ENCODE results near the gene NACC1. TPM values are rescaled to one million over a fixed set of nuclear protein-coding genes. Genes with fewer than 3 reads are reported as not detected.

The NACC1 gene
- polyA plus RNA-seq, 3 donors from 2014 or later = 1.2 to 2.8 TPM; not detected in 1

GRCh38 chr19:13127051-13127450, 9.0 kb downstream of the NACC1 start:
- Mint-ChIP-seq H3K27me3 (ENCODE audit: low read depth in 3 of 3) (peaks cover 2 to 13% (median 7%) of the 10 kb centered on the region in 3 donors), H3K4me1 (peaks cover 29 to 47% of the 10 kb centered on the region in 2 donors), H3K36me3 (peaks cover 0 to under 1% (median 0%) of the 10 kb centered on the region in 3 donors), H3K9me3 (no peaks in the 10 kb centered on the region), H3K4me3 (no peak overlapping the region), H3K27ac (no peak overlapping the region)
- DNase-seq = no peak

- H3K27me3 Mint-ChIP-seq (ENCODE audit: low read depth in 3 of 3) = peaks cover 2 to 6% (median 2%) of the 10 kb centered on the region in 3 donors
- H3K9me3 Mint-ChIP-seq = no peaks in the 10 kb centered on the region
- H3K4me1 Mint-ChIP-seq = peaks cover 27 to 47% of the 10 kb centered on the region in 2 donors
- H3K4me3 Mint-ChIP-seq = no peak overlapping the region
- no peak for DNase-seq
- no peaks in the 10 kb centered on the region for H3K36me3 Mint-ChIP-seq
- peak overlapping the region in 1 of 6 donors; percentile 7 for H3K27ac Mint-ChIP-seq
These were observed 9.9 kb downstream of the NACC1 start for GRCh38 chr19:13127811-13128575.

- Mint-ChIP-seq H3K4me1 (peaks cover 29 to 47% of the 10 kb centered on the region in 2 donors), H3K4me3 (no peak overlapping the region), H3K36me3 (no peaks in the 10 kb centered on the region), H3K27me3 (ENCODE audit: low read depth in 3 of 3) (peaks cover 1 to 6% (median 2%) of the 10 kb centered on the region in 3 donors), H3K9me3 (no peaks in the 10 kb centered on the region), H3K27ac (peak overlapping the region in 1 of 6 donors; percentile 31)
- no peak for DNase-seq
These were observed 10.5 kb downstream of the NACC1 start for GRCh38 chr19:13128583-13128982.

- peaks cover 32 to 47% of the 10 kb centered on the region in 2 donors for H3K4me1 Mint-ChIP-seq
- DNase-seq = no peak
- H3K27ac Mint-ChIP-seq = no peak overlapping the region
- H3K9me3 Mint-ChIP-seq = no peaks in the 10 kb centered on the region
- peaks cover 0 to 7% (median 2%) of the 10 kb centered on the region in 3 donors for H3K27me3 Mint-ChIP-seq (ENCODE audit: low read depth in 3 of 3)
- H3K4me3 Mint-ChIP-seq = no peak overlapping the region
- no peaks in the 10 kb centered on the region for H3K36me3 Mint-ChIP-seq
These were observed 11.3 kb downstream of the NACC1 start for GRCh38 chr19:13129384-13129783.

- peaks cover 0 to 7% (median 2%) of the 10 kb centered on the region in 3 donors for H3K27me3 Mint-ChIP-seq (ENCODE audit: low read depth in 3 of 3)
- no peaks in the 10 kb centered on the region for H3K36me3 Mint-ChIP-seq
- peaks cover 34 to 47% of the 10 kb centered on the region in 2 donors for H3K4me1 Mint-ChIP-seq
- DNase-seq = no peak
- H3K4me3 Mint-ChIP-seq = no peak overlapping the region
- no peaks in the 10 kb centered on the region for H3K9me3 Mint-ChIP-seq
- peak overlapping the region in 4 of 6 donors; percentile 72 to 89 (median 78) for H3K27ac Mint-ChIP-seq
These were observed 12.9 kb downstream of the NACC1 start for GRCh38 chr19:13130886-13131490.

- Mint-ChIP-seq H3K9me3 (no peaks in the 10 kb centered on the region), H3K4me3 (peak overlapping the region; percentile 58 to 79 (median 72)), H3K27ac (peak overlapping the region; percentile 83 to 90 (median 88)), H3K27me3 (ENCODE audit: low read depth in 3 of 3) (peaks cover 0 to 7% (median 2%) of the 10 kb centered on the region in 3 donors), H3K4me1 (peaks cover 34 to 46% of the 10 kb centered on the region in 2 donors), H3K36me3 (peaks cover 0 to 1% (median 0%) of the 10 kb centered on the region in 3 donors)
- DNase-seq = peak; percentile 51 to 69 (median 66)
These were observed 14.6 kb downstream of the NACC1 start for GRCh38 chr19:13132471-13133180.

GRCh38 chr19:13133241-13133870, 15.3 kb downstream of the NACC1 start:
- Mint-ChIP-seq H3K4me3 (peak overlapping the region in 2 of 5 donors; percentile 50 to 66), H3K4me1 (peaks cover 32 to 41% of the 10 kb centered on the region in 2 donors), H3K27me3 (ENCODE audit: low read depth in 3 of 3) (peaks cover 0 to 7% (median 2%) of the 10 kb centered on the region in 3 donors), H3K27ac (peak overlapping the region in 4 of 6 donors; percentile 51 to 90 (median 70)), H3K36me3 (peaks cover 0 to 6% (median 0%) of the 10 kb centered on the region in 3 donors), H3K9me3 (no peaks in the 10 kb centered on the region)
- DNase-seq = no peak

GRCh38 chr19:13134626-13135025, 16.6 kb downstream of the NACC1 start:
- H3K27ac Mint-ChIP-seq = no peak overlapping the region
- peaks cover 28 to 36% of the 10 kb centered on the region in 2 donors for H3K4me1 Mint-ChIP-seq
- H3K4me3 Mint-ChIP-seq = no peak overlapping the region
- no peaks in the 10 kb centered on the region for H3K9me3 Mint-ChIP-seq
- peaks cover 0 to 6% (median 0%) of the 10 kb centered on the region in 3 donors for H3K36me3 Mint-ChIP-seq
- peaks cover 0 to 5% (median 2%) of the 10 kb centered on the region in 3 donors for H3K27me3 Mint-ChIP-seq (ENCODE audit: low read depth in 3 of 3)
- no peak for DNase-seq

- DNase-seq = no peak
- Mint-ChIP-seq H3K4me3 (no peak overlapping the region), H3K27me3 (ENCODE audit: low read depth in 3 of 3) (peaks cover 0 to 5% (median 2%) of the 10 kb centered on the region in 3 donors), H3K27ac (no peak overlapping the region), H3K36me3 (peaks cover 0 to 6% (median 0%) of the 10 kb centered on the region in 3 donors), H3K4me1 (peaks cover 27 to 32% of the 10 kb centered on the region in 2 donors), H3K9me3 (no peaks in the 10 kb centered on the region)
These were observed 17.3 kb downstream of the NACC1 start for GRCh38 chr19:13135068-13136062.

- no peak overlapping the region for H3K4me3 Mint-ChIP-seq
- peaks cover 0 to 6% (median 0%) of the 10 kb centered on the region in 3 donors for H3K36me3 Mint-ChIP-seq
- H3K27me3 Mint-ChIP-seq (ENCODE audit: low read depth in 3 of 3) = peaks cover 0 to 3% (median 2%) of the 10 kb centered on the region in 3 donors
- H3K27ac Mint-ChIP-seq = no peak overlapping the region
- no peak for DNase-seq
- peaks cover 15 to 18% of the 10 kb centered on the region in 2 donors for H3K4me1 Mint-ChIP-seq
- H3K9me3 Mint-ChIP-seq = no peaks in the 10 kb centered on the region
These were observed 19.3 kb downstream of the NACC1 start for GRCh38 chr19:13137290-13137794.

GRCh38 chr19:13138171-13138915, 20.3 kb downstream of the NACC1 start:
- Mint-ChIP-seq H3K27me3 (ENCODE audit: low read depth in 3 of 3) (peaks cover 0 to 3% (median 0%) of the 10 kb centered on the region in 3 donors), H3K4me1 (peaks cover 5 to 8% of the 10 kb centered on the region in 2 donors), H3K4me3 (no peak overlapping the region), H3K9me3 (no peaks in the 10 kb centered on the region), H3K27ac (no peak overlapping the region), H3K36me3 (peaks cover 0 to 6% (median 0%) of the 10 kb centered on the region in 3 donors)
- DNase-seq = no peak

- no peak for DNase-seq
- Mint-ChIP-seq H3K4me1 (peaks cover 0 to 3% of the 10 kb centered on the region in 2 donors), H3K9me3 (no peaks in the 10 kb centered on the region), H3K36me3 (peaks cover 0 to 6% (median 0%) of the 10 kb centered on the region in 3 donors), H3K27me3 (ENCODE audit: low read depth in 3 of 3) (peaks cover 0 to 3% (median 0%) of the 10 kb centered on the region in 3 donors), H3K4me3 (no peak overlapping the region), H3K27ac (no peak overlapping the region)
These were observed 20.8 kb downstream of the NACC1 start for GRCh38 chr19:13138916-13139198.

Data from immature natural killer cell (primary cell).